ENCODE data around the gene ANKRD63.

The ANKRD63 gene

DNA sequence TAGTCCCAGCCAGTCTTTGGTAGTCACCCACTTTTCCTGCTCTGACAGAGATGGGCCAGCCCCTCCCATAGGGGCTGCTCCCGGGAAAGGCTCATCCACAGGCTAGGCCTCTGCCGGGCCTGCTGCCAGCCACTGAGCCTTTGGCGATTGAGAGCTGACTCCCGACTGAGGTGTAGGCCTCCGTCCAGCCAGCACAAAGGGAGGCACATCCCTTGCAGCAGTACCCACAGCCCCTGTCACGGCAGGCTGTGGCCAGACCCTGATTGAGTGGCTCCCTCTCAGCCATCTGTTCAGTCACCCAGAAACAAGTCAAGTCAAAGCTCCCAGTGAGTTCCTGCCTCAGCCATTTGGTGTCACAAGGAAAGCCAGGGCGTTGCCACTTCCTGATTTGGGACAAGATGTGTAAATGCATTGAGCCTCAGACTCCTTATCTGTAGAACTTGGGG, 50.2 kb downstream of the ANKRD63 start:
- TF ChIP-seq CTCF (IDR thresholded peaks at IDR 0.05): no peak
